HL-60 (cell line): ENCODE measurements around the gene ZNF225.

Experiments used
- DNase-seq, 2 experiments: peaks; one replicate each; pipeline ENCODE4 v3.0.0-alpha.2; 2010 to 2020; ENCODE audit warnings: low read depth in 1 of 2, low spot score in 1 of 2
- H3K27ac ChIP-seq: fragments of 250-450 bp; sonication (Bioruptor Pico); replicated peaks from 2 replicates; pipeline ENCODE4 v1.5.1; 2020; ENCODE audit warnings: mild to moderate bottlenecking, moderate library complexity
- H3K27me3 ChIP-seq: fragments of 250-450 bp; sonication (Bioruptor Pico); 2 replicates; pipeline ENCODE4 v1.5.1; 2021; ENCODE audit warnings: mild to moderate bottlenecking, moderate library complexity; ENCODE audit not compliant: insufficient read depth, poor library complexity, severe bottlenecking
- H3K4me3 ChIP-seq: replicated peaks from 2 replicates; pipeline ENCODE4 v1.5.1; 2011; ENCODE audit warnings: mild to moderate bottlenecking, control low read depth, low read length; ENCODE audit not compliant: insufficient read depth
- CTCF ChIP-seq: IDR thresholded peaks from one replicate; pipeline ENCODE4 v1.5.1; 2011; ENCODE audit warnings: low read length, control low read depth, inconsistent platforms; ENCODE audit not compliant: insufficient read depth
- GABPA ChIP-seq: IDR thresholded peaks from 2 replicates; pipeline ENCODE4 v1.6.1; 2012; ENCODE audit warnings: low read depth
- POLR2AphosphoS5 ChIP-seq: IDR thresholded peaks from 2 replicates; pipeline ENCODE4 v1.6.1; 2012; ENCODE audit warnings: low read depth
- REST ChIP-seq: IDR thresholded peaks from 2 replicates; pipeline ENCODE4 v1.6.1; 2012; ENCODE audit warnings: low read depth; ENCODE audit not compliant: insufficient replicate concordance
- SPI1 ChIP-seq: IDR thresholded peaks from 2 replicates; pipeline ENCODE4 v1.6.1; 2012; ENCODE audit warnings: low read depth, mild to moderate bottlenecking, borderline replicate concordance

Gene ZNF225

GRCh38 chr19:44180968-44181367 lies 67.8 kb downstream of the ZNF225 start:
- TF ChIP-seq REST (no peak), CTCF (no peak), POLR2AphosphoS5 (no peak), SPI1 (no peak), GABPA (no peak)

GRCh38 chr19:44182145-44182544 lies 68.9 kb downstream of the ZNF225 start:
- no peak overlapping the region for H3K4me3 ChIP-seq
- H3K27ac ChIP-seq: no peak overlapping the region
- DNase-seq: no peak
- no peaks in the 10 kb centered on the region for H3K27me3 ChIP-seq
- TF ChIP-seq REST (no peak), GABPA (no peak), CTCF (no peak), SPI1 (no peak), POLR2AphosphoS5 (no peak)

More at GRCh38 chr19:44180968-44181367, 67.8 kb downstream of the ZNF225 start:
- no peaks in the 10 kb centered on the region for H3K27me3 ChIP-seq
- H3K27ac ChIP-seq: no peak overlapping the region
- DNase-seq: no peak
- H3K4me3 ChIP-seq: no peak overlapping the region
